NB4 (cell line): ENCODE results near the gene VAC14.
A peak's percentile ranks its signal among the peaks of the same experiment; 100 is the strongest.

Source experiments
- DNase-seq: peaks from one replicate; pipeline ENCODE4 v3.0.0; 2010; ENCODE audit warnings: low read depth
- H3K4me3 ChIP-seq: one replicate; pipeline ENCODE4 v1.5.1; 2011; ENCODE audit warnings: mild to moderate bottlenecking, low read depth, low read length, moderate library complexity
- MYC ChIP-seq: IDR thresholded peaks from 2 replicates; pipeline ENCODE4 v1.6.1; 2011; ENCODE audit warnings: low read depth, low read length
- POLR2A ChIP-seq: IDR thresholded peaks from 2 replicates; pipeline ENCODE4 v1.6.1; 2011; ENCODE audit warnings: mild to moderate bottlenecking; ENCODE audit not compliant: insufficient read length; ENCODE audit errors: extremely low read depth
- TF ChIP-seq, protein P1 (sequence below): IDR thresholded peaks from 2 replicates; pipeline ENCODE4 v1.6.1; 2011; ENCODE audit warnings: low read depth, low read length
- TF ChIP-seq, protein P2 (sequence below): IDR thresholded peaks from one replicate; pipeline ENCODE4 v1.5.1; 2012; ENCODE audit warnings: low read depth, low read length

The VAC14 gene

DNA sequence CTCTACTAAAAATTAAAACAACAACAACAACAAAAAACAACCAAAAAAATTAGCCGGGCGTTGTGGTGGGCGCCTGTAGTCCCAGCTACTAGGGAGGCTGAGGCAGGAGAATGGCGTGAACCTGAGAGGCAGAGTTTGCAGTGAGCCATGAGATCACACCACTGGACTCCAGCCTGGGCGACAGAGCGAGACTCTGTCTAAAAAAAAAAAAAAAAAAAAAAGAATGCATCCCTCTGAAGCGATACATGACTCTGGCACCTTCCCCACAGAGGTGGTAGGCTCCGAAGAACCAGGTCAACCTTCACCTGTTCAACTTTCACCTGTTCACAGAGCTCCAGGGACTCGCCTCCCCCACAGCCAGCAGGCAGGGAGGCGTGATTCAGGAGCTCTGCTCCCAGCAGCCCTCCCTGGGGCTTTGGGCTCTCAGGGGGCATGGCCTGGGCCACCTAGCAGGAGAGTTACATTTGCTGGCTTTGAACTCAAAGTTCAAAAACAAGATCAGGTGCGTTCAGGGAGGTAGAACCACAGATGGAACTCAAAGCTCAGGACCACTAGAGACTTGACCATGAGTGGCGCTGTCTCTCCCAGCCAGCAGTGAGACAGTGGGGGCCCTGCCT, 5.6 kb downstream of the VAC14 start:
- TF ChIP-seq, protein P1, sequence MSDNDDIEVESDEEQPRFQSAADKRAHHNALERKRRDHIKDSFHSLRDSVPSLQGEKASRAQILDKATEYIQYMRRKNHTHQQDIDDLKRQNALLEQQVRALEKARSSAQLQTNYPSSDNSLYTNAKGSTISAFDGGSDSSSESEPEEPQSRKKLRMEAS: no peak
- TF ChIP-seq, protein P2, sequence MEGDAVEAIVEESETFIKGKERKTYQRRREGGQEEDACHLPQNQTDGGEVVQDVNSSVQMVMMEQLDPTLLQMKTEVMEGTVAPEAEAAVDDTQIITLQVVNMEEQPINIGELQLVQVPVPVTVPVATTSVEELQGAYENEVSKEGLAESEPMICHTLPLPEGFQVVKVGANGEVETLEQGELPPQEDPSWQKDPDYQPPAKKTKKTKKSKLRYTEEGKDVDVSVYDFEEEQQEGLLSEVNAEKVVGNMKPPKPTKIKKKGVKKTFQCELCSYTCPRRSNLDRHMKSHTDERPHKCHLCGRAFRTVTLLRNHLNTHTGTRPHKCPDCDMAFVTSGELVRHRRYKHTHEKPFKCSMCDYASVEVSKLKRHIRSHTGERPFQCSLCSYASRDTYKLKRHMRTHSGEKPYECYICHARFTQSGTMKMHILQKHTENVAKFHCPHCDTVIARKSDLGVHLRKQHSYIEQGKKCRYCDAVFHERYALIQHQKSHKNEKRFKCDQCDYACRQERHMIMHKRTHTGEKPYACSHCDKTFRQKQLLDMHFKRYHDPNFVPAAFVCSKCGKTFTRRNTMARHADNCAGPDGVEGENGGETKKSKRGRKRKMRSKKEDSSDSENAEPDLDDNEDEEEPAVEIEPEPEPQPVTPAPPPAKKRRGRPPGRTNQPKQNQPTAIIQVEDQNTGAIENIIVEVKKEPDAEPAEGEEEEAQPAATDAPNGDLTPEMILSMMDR: no peak
- TF ChIP-seq POLR2A (no peak), MYC (no peak)
- no peak overlapping the region for H3K4me3 ChIP-seq
- DNase-seq: no peak

DNA sequence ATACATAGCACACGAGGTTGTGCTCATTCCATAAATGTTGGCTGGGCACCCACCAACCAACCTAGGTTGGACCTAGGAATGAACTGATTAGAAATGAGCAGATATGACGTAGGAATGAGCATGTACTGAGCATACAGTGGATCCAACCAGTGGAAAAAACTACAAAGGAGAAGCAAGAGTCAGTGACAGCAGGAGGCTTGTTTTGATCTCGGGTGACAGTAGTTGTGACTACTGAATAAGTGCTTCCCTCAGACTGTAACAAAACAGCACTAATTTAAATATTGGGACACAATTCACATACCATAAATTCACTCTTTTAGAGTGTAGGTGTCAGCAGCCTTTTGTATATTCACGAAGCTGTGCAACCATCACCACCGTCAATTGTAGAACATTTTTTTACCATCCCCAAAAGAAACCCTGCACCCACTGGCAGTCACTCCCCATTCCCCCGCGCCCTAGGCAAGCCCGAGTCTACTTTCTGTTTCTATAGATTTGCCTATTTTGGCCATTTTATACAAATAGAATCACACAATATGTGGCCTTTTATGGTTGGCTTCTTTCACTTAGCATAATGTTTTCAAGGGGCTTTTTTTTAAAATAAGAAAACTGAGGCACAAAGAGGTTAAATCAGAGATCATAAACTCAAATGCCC, 7.0 kb downstream of the VAC14 start:
- TF ChIP-seq, protein P1: no peak
- TF ChIP-seq POLR2A (no peak), MYC (no peak)
- TF ChIP-seq, protein P2: no peak
- DNase-seq: no peak
- H3K4me3 ChIP-seq: no peak overlapping the region

DNA sequence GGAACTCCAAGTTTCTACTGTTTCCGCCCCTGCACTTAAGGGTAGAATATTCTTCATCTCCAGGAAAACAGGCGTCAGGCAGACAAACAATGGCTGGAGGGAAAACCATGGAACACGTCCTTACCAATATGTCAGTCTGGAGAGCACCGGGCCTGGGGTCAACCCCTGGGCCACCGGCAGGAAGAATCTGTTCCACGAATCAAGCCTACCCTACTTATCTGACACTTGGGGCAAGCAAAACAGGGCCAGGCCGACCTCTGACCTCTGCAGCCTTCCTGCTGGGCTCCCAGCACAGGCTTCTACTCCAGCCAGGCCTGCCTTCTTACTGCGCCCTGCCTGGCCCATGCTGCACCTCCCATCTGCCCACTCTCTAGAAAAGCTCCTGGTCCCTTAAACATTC, 10.1 kb downstream of the VAC14 start:
- DNase-seq: no peak
- TF ChIP-seq, protein P2: no peak
- TF ChIP-seq, protein P1: no peak
- TF ChIP-seq POLR2A (no peak), MYC (no peak)

DNA sequence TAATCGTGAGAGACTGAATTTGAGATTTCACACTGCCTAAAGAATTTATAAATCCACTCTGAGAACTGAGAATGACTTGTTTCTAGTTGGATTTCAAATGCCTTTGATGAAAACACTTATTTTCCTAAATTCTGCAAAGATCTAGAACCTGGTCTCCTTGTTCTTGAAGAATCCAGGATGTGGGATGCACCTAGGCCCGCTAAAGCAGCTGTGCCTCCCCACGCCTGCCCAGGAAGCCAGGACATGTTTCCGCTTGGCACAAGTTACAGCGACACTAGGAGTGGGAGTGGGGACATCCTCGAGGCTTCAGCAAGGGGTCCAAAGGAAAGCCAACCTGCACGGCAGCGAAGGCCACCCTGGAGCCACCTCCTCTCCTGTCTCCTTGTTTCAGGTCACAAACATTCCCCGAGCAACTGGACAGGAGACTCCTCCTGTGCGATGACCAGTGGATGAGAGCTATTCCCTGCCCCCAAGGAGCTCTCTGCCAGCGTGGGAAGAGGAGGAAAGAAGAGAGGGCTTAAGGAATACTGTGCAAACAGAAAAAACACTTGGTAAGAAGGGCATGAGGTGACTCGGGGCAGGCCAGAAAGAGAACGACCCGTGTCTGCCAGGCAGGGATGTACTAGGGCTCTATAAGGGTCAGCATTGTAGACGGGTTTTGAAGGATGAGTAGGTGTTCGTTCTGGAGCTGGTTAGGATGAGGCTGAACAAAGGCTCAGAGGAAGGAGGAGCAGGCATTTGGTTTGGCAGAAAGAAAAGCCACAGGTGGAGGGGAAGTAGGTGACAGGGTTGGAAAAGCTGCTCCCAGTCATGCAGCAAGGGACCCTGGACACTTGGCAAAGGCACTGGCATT, 11.1 kb downstream of the VAC14 start:
- TF ChIP-seq POLR2A (no peak), MYC (no peak)
- TF ChIP-seq, protein P1: no peak
- TF ChIP-seq, protein P2: no peak
- DNase-seq: no peak
- no peak overlapping the region for H3K4me3 ChIP-seq

More for the DNA sequence above, 10.1 kb downstream of the VAC14 start:
- H3K4me3 ChIP-seq: no peak overlapping the region

DNA sequence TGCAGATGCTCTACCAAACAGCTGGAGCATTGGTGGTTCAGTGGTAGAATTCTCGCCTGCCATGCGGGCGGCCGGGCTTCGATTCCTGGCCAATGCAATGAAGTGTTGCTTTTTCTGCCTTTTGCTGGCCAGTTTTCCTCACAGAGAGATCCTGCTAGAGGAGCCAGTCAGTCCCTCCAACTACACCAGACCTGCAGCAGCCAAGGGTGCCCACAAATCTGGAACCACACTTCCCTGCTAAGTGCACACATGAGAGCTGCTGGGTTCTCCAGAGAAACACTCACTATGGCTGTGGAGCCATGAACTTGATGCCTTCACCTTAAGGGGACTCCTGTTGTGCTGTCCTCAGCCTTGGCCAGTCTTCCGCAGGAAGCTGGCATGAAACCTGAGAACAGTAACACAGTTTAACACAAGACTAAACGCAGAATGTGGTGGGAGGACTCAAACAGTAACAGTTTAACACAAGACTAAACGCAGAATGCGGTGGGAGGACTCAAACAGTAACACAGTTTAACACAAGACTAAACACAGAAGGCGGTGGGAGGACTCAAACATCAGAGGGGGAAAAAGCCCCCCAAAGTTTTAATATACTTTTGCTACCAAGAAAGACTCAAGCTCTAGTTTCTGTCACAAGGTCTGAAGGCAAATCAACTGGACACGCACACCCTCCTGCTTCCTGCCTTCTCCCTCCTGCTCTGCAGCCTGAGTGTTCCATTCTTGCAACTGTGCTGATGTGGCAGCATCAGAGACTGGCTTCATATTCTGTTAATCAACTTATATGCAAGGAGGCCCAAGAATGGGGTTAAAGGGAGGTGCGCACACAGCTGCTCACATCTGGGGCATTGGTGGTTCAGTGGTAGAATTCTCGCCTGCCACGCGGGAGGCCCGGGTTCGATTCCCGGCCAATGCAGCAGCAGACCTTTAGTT, 12.0 kb downstream of the VAC14 start:
- no peak overlapping the region for H3K4me3 ChIP-seq
- DNase-seq: peak; percentile 25
- TF ChIP-seq, protein P1: no peak
